ENCODE data around the gene ESYT1. TPM values are rescaled to one million over a fixed set of nuclear protein-coding genes. Genes with fewer than 3 reads are reported as not detected.

ESYT1 gene, protein sequence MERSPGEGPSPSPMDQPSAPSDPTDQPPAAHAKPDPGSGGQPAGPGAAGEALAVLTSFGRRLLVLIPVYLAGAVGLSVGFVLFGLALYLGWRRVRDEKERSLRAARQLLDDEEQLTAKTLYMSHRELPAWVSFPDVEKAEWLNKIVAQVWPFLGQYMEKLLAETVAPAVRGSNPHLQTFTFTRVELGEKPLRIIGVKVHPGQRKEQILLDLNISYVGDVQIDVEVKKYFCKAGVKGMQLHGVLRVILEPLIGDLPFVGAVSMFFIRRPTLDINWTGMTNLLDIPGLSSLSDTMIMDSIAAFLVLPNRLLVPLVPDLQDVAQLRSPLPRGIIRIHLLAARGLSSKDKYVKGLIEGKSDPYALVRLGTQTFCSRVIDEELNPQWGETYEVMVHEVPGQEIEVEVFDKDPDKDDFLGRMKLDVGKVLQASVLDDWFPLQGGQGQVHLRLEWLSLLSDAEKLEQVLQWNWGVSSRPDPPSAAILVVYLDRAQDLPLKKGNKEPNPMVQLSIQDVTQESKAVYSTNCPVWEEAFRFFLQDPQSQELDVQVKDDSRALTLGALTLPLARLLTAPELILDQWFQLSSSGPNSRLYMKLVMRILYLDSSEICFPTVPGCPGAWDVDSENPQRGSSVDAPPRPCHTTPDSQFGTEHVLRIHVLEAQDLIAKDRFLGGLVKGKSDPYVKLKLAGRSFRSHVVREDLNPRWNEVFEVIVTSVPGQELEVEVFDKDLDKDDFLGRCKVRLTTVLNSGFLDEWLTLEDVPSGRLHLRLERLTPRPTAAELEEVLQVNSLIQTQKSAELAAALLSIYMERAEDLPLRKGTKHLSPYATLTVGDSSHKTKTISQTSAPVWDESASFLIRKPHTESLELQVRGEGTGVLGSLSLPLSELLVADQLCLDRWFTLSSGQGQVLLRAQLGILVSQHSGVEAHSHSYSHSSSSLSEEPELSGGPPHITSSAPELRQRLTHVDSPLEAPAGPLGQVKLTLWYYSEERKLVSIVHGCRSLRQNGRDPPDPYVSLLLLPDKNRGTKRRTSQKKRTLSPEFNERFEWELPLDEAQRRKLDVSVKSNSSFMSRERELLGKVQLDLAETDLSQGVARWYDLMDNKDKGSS
- total RNA-seq (2014; rRNA removed; shearing (Covaris generic)), result 86.7 and 92.9 TPM in 2 replicates

DNA sequence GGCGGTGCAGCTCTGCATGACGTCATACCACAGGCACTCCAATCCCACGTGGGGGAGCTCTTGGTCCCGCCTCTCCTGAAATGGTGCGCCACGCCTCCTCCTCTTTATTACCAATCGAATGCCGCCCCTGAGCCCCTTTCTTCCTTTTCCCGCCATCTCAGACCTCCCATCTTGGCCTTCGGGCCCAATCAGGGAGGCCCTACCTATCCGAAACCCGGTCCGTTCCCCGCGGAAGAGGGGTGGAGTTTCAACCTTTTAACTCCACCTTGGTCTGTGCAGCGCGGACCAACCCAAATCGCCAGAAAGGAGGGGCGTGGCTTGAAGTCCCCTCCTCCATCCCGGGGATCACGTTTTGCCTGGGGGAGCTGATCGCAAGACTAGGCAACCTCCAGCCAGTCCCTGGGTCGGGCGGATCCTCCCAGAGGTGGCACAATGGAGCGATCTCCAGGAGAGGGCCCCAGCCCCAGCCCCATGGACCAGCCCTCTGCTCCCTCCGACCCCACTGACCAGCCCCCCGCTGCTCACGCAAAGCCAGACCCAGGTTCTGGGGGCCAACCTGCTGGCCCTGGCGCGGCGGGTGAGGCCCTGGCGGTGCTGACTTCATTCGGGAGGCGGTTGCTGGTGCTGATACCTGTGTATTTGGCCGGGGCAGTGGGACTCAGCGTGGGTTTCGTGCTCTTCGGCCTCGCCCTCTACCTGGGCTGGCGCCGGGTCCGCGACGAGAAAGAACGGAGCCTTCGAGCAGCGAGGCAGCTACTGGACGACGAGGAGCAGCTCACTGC lies at the start of gene ESYT1:
ESYT1 (plus strand) TSS at position 380 of the 782 bp plus-strand sequence; CDS start at position 433, 53 bp downstream.
- peak within 1 kb of the TSS; percentile 51 for H3K27ac ChIP-seq
- H3K4me1 ChIP-seq, result peaks cover 14% of the 10 kb centered on the region
- H3K27me3 ChIP-seq, result no peaks in the 10 kb centered on the region
- H3K9me3 ChIP-seq (replicated peaks), result no peaks in the 10 kb centered on the region
- H3K36me3 ChIP-seq, result peaks cover 19% of the 10 kb centered on the region
- peak; percentile 99 to 100 for DNase-seq
- peak within 1 kb of the TSS; percentile 74 for H3K4me3 ChIP-seq

DNA sequence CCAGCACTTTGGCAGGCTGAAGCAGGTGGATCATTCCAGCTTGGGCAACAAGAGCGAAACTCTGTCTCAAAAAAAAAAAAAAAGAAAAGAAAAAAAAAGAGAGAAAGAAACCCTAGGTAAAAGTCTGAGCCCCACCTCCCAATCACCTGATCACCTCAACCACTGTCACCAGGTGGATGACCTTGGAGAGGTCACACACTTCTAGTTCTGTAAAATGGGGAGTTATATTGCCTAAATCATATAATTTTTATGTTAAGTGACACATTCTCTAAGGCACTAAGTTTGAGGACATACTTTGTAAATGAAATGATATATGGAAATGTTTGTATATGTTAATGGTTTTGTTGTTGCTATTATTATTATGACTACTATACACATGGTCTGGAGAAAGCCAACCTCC lies 49.6 kb upstream of the ESYT1 start:
- H3K4me3 ChIP-seq, result peak overlapping the region; percentile 86
- no peaks in the 10 kb centered on the region for H3K27me3 ChIP-seq
- H3K27ac ChIP-seq, result peak overlapping the region; percentile 97
- no peaks in the 10 kb centered on the region for H3K36me3 ChIP-seq
- peaks cover 25% of the 10 kb centered on the region for H3K4me1 ChIP-seq
- DNase-seq, result no peak
- H3K9me3 ChIP-seq (replicated peaks), result no peaks in the 10 kb centered on the region

DNA sequence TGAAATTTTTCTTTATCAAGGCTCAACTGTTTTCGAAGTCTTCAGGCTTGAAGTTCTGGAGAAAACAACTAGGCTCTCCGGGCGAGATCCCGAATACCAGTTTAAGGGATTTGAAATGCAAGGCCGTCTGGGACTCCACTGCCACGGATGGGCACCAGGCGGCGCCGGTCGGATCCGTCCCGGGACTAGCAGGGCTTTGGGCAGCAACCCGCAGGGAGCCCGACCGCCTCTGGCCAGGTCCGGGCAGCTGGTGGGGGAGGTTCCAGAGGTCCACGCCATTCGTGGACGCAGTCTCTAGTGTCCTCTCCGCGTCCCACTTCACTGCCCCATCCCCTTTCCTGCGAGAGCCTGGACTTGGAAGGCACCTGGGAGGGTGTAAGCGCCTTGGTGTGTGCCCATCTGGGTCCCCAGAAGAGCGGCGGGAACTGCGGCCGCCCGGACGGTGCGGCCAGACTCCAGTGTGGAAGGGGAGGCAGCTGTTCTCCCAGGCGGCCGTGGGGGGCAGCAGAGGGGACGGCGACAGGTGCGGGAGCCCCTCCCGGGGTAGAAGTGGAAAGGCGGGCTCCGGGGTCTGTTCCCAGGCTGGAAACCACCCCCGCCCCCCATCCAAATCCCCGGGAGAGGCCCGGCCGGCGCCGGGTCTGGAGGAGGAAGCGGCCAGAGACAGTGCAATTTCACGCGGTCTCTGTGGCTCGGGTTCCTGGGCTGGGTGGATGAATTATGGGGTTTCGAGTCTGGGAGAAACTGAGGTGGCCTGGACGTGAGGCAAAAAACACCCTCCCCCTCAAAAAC lies 48.9 kb upstream of the ESYT1 start:
- Histone ChIP-seq H3K27me3 (no peaks in the 10 kb centered on the region), H3K36me3 (no peaks in the 10 kb centered on the region), H3K4me1 (peaks cover 25% of the 10 kb centered on the region), H3K27ac (peak overlapping the region; percentile 97), H3K4me3 (peak overlapping the region; percentile 86), H3K9me3 (replicated peaks) (no peaks in the 10 kb centered on the region)
- DNase-seq, result peak; percentile 95 to 97

DNA sequence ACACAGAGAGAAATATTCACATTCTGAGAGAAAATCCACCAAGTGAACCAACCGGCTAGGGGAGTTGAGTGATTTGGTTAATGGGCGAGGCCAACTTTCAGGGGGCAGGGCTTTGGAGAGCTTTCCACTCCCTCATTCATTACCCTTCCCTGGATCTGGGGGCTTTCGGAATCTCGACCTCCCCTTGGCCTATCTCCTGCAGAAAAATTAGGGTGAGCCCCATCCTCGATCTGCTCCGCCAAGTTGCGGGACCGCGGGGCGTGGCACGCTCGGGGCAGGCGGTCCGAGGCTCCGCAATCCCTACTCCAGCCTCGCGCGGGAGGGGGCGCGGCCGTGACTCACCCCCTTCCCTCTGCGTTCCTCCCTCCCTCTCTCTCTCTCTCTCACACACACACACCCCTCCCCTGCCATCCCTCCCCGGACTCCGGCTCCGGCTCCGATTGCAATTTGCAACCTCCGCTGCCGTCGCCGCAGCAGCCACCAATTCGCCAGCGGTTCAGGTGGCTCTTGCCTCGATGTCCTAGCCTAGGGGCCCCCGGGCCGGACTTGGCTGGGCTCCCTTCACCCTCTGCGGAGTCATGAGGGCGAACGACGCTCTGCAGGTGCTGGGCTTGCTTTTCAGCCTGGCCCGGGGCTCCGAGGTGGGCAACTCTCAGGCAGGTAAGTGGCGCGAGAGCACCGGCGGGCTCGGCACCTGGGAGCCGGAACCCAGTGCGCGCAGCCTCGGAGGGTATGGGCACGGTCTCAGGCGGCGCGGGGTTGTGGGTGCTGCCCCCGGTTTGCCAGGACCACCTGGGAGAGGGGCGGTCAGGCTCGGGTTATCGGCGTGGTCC lies 48.1 kb upstream of the ESYT1 start, which contains the start of gene ERBB3:
ERBB3 (plus strand) TSS at position 443 of the 833 bp plus-strand sequence; CDS start at position 579, 136 bp downstream.
- peaks cover 3% of the 10 kb centered on the region; the same call in 1 of the 2 replicates for H3K36me3 ChIP-seq
- peaks cover 25% of the 10 kb centered on the region for H3K4me1 ChIP-seq
- H3K27me3 ChIP-seq, result no peaks in the 10 kb centered on the region
- peak within 1 kb of the TSS; percentile 97 for H3K27ac ChIP-seq
- H3K9me3 ChIP-seq (replicated peaks), result no peaks in the 10 kb centered on the region
- peak; percentile 87 to 90 for DNase-seq
- peak within 1 kb of the TSS; percentile 86 for H3K4me3 ChIP-seq

DNA sequence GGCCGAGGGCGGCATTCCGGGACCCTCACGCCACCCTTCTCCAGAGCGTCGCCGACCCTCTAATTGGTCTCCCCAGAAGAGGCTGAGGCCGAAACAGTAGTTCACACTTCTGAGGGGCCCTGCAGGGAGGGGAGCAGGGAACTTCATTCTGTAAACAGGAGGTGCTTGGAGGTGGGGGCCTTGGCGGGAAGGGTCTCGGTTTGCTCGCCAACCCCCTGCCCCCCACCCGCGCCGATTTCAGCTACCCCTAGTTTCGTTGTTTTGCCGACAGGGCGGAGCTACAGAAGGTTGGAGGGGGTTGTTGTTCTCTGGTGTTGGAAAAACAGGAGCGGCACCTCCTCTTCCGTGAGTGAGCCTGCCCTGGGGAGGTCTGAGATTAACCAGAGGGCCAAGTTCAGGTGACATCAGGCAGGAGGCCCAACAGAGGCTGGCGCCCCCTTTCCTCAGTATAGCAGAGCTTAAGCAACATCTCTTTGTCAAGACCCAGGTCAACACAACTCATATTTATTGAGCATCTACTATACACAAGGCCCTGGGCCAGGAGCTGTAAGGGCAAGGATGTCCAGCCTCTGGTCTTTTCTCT lies 47.4 kb upstream of the ESYT1 start:
- H3K4me3 ChIP-seq, result peak overlapping the region; percentile 86
- peak; percentile 27 to 34 for DNase-seq
- no peaks in the 10 kb centered on the region for H3K27me3 ChIP-seq
- H3K36me3 ChIP-seq, result peaks cover 6% of the 10 kb centered on the region; the same call in 1 of the 2 replicates
- H3K27ac ChIP-seq, result peak overlapping the region; percentile 97
- peaks cover 25% of the 10 kb centered on the region for H3K4me1 ChIP-seq
- H3K9me3 ChIP-seq (replicated peaks), result no peaks in the 10 kb centered on the region

DNA sequence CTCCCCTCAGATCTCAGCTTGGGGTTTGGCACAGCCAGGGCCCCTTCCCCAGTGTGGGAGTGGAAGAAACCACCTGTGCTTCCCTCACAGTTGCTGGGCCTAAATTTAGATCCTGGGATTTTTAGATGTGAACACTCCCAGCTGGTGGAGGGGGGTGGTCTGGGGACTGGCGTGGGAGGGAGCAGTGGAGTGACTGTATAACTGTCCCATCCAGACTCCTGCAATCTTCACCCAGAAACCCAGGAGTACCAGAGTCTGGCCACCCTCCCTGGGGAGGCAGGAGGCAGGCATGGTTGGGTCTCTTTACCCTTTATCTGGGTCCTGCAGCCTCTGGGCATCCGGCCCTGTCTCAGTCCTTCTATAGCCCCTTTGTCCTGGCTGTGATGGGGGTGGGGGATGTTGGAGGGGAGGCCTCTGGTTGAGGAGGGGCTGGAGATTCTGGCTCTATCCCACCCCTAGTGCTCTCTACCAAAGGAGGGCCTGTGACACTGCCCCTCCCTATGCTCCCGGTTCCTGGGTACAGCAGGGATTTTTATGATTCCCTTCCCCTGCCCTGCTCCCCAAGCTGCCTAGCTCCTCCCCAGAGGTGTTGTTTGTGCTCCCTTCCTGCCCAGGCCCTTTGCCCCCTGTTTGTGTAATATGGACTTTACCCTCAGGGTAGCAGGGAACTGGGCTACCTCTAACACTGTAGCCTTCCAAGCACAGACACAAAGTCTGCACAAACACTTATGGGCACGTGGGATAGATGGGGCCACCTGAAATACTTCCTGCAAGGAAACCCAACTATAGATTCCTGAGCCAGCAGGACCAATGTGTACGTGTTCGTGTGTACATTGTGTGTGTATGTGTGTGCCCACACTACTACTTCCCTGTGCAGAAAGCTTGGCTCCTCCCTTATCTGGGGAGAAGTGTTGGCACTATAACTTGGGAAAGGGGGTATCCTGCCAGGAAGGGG lies 46.4 kb upstream of the ESYT1 start:
- peaks cover 25% of the 10 kb centered on the region for H3K4me1 ChIP-seq
- no peaks in the 10 kb centered on the region for H3K9me3 ChIP-seq (replicated peaks)
- peak overlapping the region; percentile 18; the same call in 1 of the 2 replicates for H3K27ac ChIP-seq
- no peaks in the 10 kb centered on the region for H3K27me3 ChIP-seq
- H3K4me3 ChIP-seq, result peak overlapping the region; percentile 86
- DNase-seq, result peak; percentile 49 to 64
- peaks cover 6% of the 10 kb centered on the region; the same call in 1 of the 2 replicates for H3K36me3 ChIP-seq

DNA sequence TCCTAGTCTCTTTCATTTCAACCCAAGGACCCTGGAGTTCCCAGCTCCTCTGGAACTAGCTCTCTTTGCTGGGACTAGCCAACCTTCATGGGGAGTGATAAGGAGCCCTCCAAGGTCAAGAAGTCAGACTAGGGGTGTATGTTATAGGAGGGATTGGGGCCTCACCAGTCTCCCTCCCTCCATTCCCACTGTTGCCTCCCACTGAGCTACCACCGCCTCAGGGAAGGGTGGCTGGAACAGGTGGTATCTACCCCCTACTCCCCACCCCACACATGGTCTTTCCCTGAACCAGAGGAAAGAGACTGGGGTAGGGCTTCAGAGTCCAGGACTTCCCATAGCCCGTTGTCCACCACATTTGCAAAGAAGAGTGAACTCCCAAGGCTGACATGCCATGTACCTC lies 45.7 kb upstream of the ESYT1 start:
- DNase-seq, result peak; percentile 52 to 68
- no peaks in the 10 kb centered on the region for H3K27me3 ChIP-seq
- H3K27ac ChIP-seq, result no peak overlapping the region; the same call in 1 of the 2 replicates
- H3K36me3 ChIP-seq, result peaks cover 6% of the 10 kb centered on the region; the same call in 1 of the 2 replicates
- H3K4me3 ChIP-seq, result no peak overlapping the region
- no peaks in the 10 kb centered on the region for H3K9me3 ChIP-seq (replicated peaks)
- H3K4me1 ChIP-seq, result peaks cover 25% of the 10 kb centered on the region

DNA sequence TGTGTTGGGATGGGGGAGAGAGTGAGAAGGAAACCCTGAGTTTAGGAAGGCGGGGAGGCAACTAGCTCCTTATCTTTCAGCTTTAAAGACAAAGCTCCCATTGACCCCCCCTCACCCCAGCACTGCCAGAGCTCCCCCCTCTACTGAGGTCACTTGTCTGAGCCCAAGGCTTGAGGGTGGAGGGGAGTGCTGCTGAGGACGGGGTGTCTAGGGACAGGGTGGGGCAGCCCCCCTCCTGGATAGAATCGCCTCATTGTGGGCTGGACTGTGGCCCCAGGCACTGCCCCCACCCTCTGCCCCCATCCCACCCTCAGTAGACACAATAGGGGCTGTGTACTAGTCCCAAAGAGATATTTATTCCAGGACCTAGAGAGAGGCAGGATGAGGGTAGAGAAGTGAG lies 45.1 kb upstream of the ESYT1 start:
- Histone ChIP-seq H3K36me3 (peaks cover 6% of the 10 kb centered on the region; the same call in 1 of the 2 replicates), H3K27ac (no peak overlapping the region), H3K9me3 (replicated peaks) (no peaks in the 10 kb centered on the region), H3K4me3 (no peak overlapping the region), H3K4me1 (peaks cover 25% of the 10 kb centered on the region), H3K27me3 (no peaks in the 10 kb centered on the region)
- DNase-seq, result peak; percentile 11 to 27

DNA sequence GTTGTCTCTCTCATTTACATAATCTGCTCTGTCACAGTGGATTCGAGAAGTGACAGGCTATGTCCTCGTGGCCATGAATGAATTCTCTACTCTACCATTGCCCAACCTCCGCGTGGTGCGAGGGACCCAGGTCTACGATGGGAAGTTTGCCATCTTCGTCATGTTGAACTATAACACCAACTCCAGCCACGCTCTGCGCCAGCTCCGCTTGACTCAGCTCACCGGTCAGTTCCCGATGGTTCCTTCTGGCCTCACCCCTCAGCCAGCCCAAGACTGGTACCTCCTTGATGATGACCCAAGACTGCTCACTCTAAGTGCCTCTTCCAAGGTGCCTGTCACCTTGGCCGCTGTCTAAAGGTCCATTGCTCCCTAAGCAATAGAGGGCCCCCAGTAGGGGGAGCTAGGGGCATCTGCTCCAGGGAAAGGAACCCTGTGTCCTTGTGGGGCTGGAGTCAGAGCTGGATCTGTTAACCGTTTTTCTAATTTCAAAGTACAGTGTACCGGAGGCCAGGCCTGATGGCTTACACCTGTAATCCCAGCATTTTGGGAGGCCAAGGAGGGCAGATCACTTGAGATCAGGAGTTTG lies 43.0 kb upstream of the ESYT1 start:
- Histone ChIP-seq H3K27ac (no peak overlapping the region), H3K4me3 (no peak overlapping the region), H3K4me1 (peaks cover 25% of the 10 kb centered on the region), H3K27me3 (no peaks in the 10 kb centered on the region), H3K36me3 (peaks cover 18% of the 10 kb centered on the region; the same call in 1 of the 2 replicates), H3K9me3 (replicated peaks) (no peaks in the 10 kb centered on the region)
- DNase-seq, result peak; percentile 25 to 39

DNA sequence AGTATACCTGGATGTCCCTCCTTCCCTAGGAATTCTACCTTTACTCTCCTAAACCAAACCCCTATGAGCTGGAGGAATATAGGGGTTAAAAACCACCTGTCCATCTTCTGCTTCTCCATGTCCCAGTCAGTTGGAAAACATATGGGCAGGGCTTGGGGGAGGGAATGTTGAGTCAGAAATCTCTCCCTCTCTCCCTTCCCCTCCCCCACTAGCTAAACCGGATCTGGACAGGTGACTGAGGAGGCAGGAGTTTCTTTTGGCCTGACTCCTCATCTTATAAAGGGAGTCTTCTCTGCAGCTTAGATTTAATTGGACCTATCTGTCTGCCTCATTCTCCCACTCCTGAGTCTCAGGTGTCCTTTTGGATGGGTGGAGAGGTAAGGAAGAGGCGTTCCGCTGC lies 42.0 kb upstream of the ESYT1 start:
- no peak for DNase-seq
- H3K27ac ChIP-seq, result no peak overlapping the region
- H3K9me3 ChIP-seq (replicated peaks), result no peaks in the 10 kb centered on the region
- peaks cover 23% of the 10 kb centered on the region; the same call in 1 of the 2 replicates for H3K36me3 ChIP-seq
- no peaks in the 10 kb centered on the region for H3K27me3 ChIP-seq
- no peak overlapping the region for H3K4me3 ChIP-seq
- H3K4me1 ChIP-seq, result peaks cover 22% of the 10 kb centered on the region

DNA sequence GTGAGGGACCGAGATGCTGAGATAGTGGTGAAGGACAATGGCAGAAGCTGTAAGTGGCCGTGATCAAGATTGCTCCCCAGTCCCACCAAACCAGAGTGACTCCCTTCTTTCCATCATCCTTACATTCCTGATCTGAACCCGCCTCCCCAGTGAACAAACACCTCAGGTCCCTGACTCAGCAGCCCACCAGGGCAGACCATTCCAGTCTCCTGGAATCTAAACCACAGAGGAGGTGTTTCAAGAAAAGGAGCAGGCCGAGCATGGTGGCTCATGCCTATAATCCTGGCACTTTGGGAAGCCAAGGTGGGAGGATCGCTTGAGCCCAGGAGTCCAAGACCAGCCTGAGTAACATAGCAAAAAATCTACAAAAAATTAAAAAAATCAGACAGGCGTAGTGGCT lies 41.5 kb upstream of the ESYT1 start:
- Histone ChIP-seq H3K9me3 (replicated peaks) (no peaks in the 10 kb centered on the region), H3K4me1 (peaks cover 16% of the 10 kb centered on the region), H3K36me3 (peaks cover 23% of the 10 kb centered on the region; the same call in 1 of the 2 replicates), H3K4me3 (no peak overlapping the region), H3K27me3 (no peaks in the 10 kb centered on the region), H3K27ac (no peak overlapping the region)
- DNase-seq, result no peak

All from SJCRH30 (cell line).